MCF 10A (cell line): ENCODE measurements around the gene STK35. TPM values are rescaled to one million over a fixed set of nuclear protein-coding genes. Genes with fewer than 3 reads are reported as not detected.

ENCODE experiments used
- BruUV-seq: library from RNA; stranded (reverse); fragments of 400-500 nt; replicated peaks from 2 replicates; lab custom pipeline; 2021; lab: Mats Ljungman, UMichigan
- CTCF ChIA-PET: fragments of 300-600 bp; sonication (Branson Sonifier 250); formaldehyde crosslinking; extraction: SDS; loops from one replicate; lab custom pipeline; 2021; ENCODE audit warnings: antibody characterized with exemption, inconsistent platforms; lab: Yijun Ruan, JAX
- POLR2A ChIA-PET: fragments of 300-600, 350-650 bp; sonication (Branson Sonifier 250); formaldehyde crosslinking; extraction: SDS; loops from one replicate; lab custom pipeline; 2020; ENCODE audit warnings: antibody characterized with exemption, inconsistent platforms; lab: Yijun Ruan, JAX
- DNase-seq: peaks from one replicate; pipeline ENCODE4 v3.0.0-alpha.2; 2018; ENCODE audit not compliant: unreplicated experiment
- H3K27ac Mint-ChIP-seq: one replicate; pipeline ENCODE4 v1.8.0; 2022; ENCODE audit warnings: mild to moderate bottlenecking, low read depth, mixed read lengths; ENCODE audit not compliant: unreplicated experiment
- H3K27me3 Mint-ChIP-seq: one replicate; pipeline ENCODE4 v1.8.0; 2022; ENCODE audit warnings: mixed read lengths; ENCODE audit not compliant: insufficient read depth, unreplicated experiment
- H3K36me3 Mint-ChIP-seq: one replicate; pipeline ENCODE4 v1.8.0; 2022; ENCODE audit warnings: mild to moderate bottlenecking, moderate library complexity, mixed read lengths; ENCODE audit not compliant: insufficient read depth, unreplicated experiment
- H3K4me1 Mint-ChIP-seq: one replicate; pipeline ENCODE4 v1.8.0; 2022; ENCODE audit warnings: mixed read lengths; ENCODE audit not compliant: insufficient read depth, unreplicated experiment
- H3K4me3 Mint-ChIP-seq: one replicate; pipeline ENCODE4 v1.8.0; 2022; ENCODE audit warnings: mild to moderate bottlenecking, moderate library complexity, mixed read lengths; ENCODE audit not compliant: unreplicated experiment
- H3K9me3 Mint-ChIP-seq: one replicate; pipeline ENCODE4 v1.8.0; 2022; ENCODE audit warnings: mixed read lengths; ENCODE audit not compliant: unreplicated experiment
- CTCF ChIP-seq: fragments of 200-600 bp; IDR thresholded peaks from one replicate; pipeline ENCODE4 v1.8.0; 2022; ENCODE audit warnings: antibody characterized with exemption, mild to moderate bottlenecking; ENCODE audit not compliant: unreplicated experiment
- intact Hi-C: fragments of 100-400 bp; cut with micrococcal nuclease; formaldehyde crosslinking; loops from 2 replicates; pipeline ENCODE4 v1.14.1; 2022
- total RNA-seq: library from RNA; stranded (reverse); gene quantifications from 2 replicates; pipeline ENCODE4 v1.2.3, GENCODE V29; 2022

The STK35 gene
- total RNA-seq, 1 experiment from 2014 or later: 18.2 TPM

- DNase-seq: peak; percentile 90
- peak overlapping the region; percentile 100 for H3K27ac Mint-ChIP-seq
- TF ChIP-seq CTCF: no peak
- peak overlapping the region; percentile 86 for H3K4me3 Mint-ChIP-seq
- no peaks in the 10 kb centered on the region for H3K27me3 Mint-ChIP-seq
- intact Hi-C loops: loop anchor here (5.0 to 10.0 kb wide), 3 partner anchors 52 to 628 kb away; no protein-coding TSS in a partner anchor
- H3K36me3 Mint-ChIP-seq: peaks cover 22% of the 10 kb centered on the region
- H3K4me1 Mint-ChIP-seq: peaks cover 28% of the 10 kb centered on the region
- ChIA-PET CTCF (interaction anchor here (0.6 to 4.5 kb wide), 21 partner anchors 10 to 595 kb away, joined by 3 to 36 read pairs (median 4); no protein-coding TSS in a partner anchor), POLR2A (interaction anchor here (0.6 to 5.3 kb wide), 39 partner anchors 10 to 1404 kb away, joined by 3 to 51 read pairs (median 5); partner anchors contain the start of genes NOP56 and SNRPB)
- no peaks in the 10 kb centered on the region for H3K9me3 Mint-ChIP-seq
- BruUV-seq: no TSS peak
These were observed 1.2 kb downstream of the STK35 start for GRCh38 chr20:2102585-2103460.

- POLR2A ChIA-PET: interaction anchor here (0.6 to 5.3 kb wide), 36 partner anchors 10 to 1404 kb away, joined by 3 to 51 read pairs (median 6); partner anchors contain the start of genes NOP56 and SNRPB
- BruUV-seq: TSS peak; percentile 26
- Mint-ChIP-seq H3K27ac (peak overlapping the region; percentile 100), H3K27me3 (no peaks in the 10 kb centered on the region), H3K36me3 (peaks cover 22% of the 10 kb centered on the region), H3K9me3 (no peaks in the 10 kb centered on the region), H3K4me3 (peak overlapping the region; percentile 86), H3K4me1 (peaks cover 28% of the 10 kb centered on the region)
- DNase-seq: no peak
- intact Hi-C loops: loop anchor here (5.0 to 10.0 kb wide), 3 partner anchors 51 to 629 kb away; no protein-coding TSS in a partner anchor
- CTCF ChIA-PET: interaction anchor here (0.6 to 4.5 kb wide), 22 partner anchors 9 to 596 kb away, joined by 3 to 36 read pairs (median 3); partner anchors contain the start of gene SIRPD
- no peak for TF ChIP-seq CTCF
These were observed 2.0 kb downstream of the STK35 start for GRCh38 chr20:2103461-2104153.

- CTCF ChIA-PET: interaction anchor here (0.7 to 4.5 kb wide), 6 partner anchors 11 to 547 kb away, joined by 4 to 36 read pairs (median 5); partner anchors contain the start of gene SIRPD
These were observed 2.6 kb downstream of the STK35 start for GRCh38 chr20:2104236-2104635.

More at GRCh38 chr20:2104236-2104635, 2.6 kb downstream of the STK35 start:
- Mint-ChIP-seq H3K9me3 (no peaks in the 10 kb centered on the region), H3K36me3 (peaks cover 22% of the 10 kb centered on the region), H3K27me3 (no peaks in the 10 kb centered on the region), H3K27ac (peak overlapping the region; percentile 100), H3K4me1 (peaks cover 34% of the 10 kb centered on the region), H3K4me3 (peak overlapping the region; percentile 86)
- no TSS peak for BruUV-seq
- TF ChIP-seq CTCF: no peak
- intact Hi-C loops: loop anchor here (5.0 to 10.0 kb wide), 3 partner anchors 51 to 629 kb away; no protein-coding TSS in a partner anchor
- POLR2A ChIA-PET: interaction anchor here (0.6 to 5.3 kb wide), 20 partner anchors 9 to 548 kb away, joined by 3 to 51 read pairs (median 9); partner anchors contain the start of genes NOP56 and SNRPB
- DNase-seq: no peak
